Myocyte (in vitro differentiated cells): Measurements from ENCODE around the gene CXCL16. TPM values are rescaled to one million over a fixed set of nuclear protein-coding genes. Genes with fewer than 3 reads are reported as not detected.

Experiments
- DNase-seq: peaks from one replicate; pipeline ENCODE4 v3.0.0-alpha.2; 2012; ENCODE audit warnings: low read depth
- polyA plus RNA-seq: library from polyadenylated mRNA; unstranded; fragments of >200 nt; gene quantifications from one replicate; pipeline ENCODE4 v1.2.1, GENCODE V29; 2012; ENCODE audit warnings: missing spikeins
- total RNA-seq: library from RNA; depleted of rRNA; stranded (reverse); fragments of >200 nt; gene quantifications from 2 replicates; pipeline ENCODE4 v1.2.3, GENCODE V29; 2014

CXCL16 gene, protein sequence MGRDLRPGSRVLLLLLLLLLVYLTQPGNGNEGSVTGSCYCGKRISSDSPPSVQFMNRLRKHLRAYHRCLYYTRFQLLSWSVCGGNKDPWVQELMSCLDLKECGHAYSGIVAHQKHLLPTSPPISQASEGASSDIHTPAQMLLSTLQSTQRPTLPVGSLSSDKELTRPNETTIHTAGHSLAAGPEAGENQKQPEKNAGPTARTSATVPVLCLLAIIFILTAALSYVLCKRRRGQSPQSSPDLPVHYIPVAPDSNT
- total RNA-seq: 0.57 and 1.1 TPM in 2 replicates
- polyA plus RNA-seq: 3.3 TPM

DNA sequence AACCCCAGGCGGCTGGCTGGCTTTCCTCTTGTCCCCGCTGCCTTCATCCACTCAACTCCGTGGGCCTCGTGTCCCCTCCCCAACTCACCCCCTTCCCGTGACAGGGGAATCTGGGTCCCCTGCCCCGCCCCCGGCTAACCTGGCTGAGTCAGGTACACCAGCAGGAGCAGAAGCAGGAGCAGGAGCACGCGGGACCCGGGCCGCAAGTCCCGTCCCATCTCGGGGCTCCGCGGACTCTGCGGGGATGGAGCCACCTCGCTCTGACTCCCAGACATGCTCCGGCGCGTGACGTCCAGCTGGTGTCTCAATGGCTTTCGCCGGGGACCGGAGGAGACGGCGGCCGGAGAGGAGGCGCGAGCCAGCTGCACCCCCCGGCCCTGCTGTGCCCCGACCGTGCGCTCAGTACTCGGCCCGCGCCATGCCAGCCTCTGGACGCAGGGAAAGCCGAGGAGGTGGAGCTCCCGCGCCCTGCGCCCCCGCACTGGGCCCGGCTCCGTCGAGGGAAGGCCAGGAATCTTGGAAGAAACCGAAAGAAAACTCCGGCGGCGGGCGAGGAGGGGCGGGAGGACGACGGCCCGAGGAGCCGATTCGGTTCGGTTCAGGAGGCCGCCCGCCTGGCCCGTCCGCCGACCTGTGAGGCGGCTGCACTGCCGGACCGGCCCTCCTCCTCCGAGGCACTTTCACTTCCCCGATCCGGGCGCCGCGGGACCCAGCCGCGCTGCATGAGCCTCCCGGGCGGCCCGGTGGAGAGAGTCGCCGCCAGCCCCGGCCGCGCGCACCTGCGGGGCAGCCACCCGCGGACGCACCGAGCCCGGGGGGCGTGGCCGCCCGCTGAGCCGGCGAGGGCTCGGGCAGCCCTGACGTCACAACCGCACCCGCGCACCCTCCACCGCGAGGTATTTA, at the start of gene CXCL16, which contains the start of gene ZMYND15:
Gene CXCL16 (minus strand): TSS at position 807 of the 903 bp plus-strand sequence. CDS start 589 bp downstream, at position 218.
Gene ZMYND15 (plus strand): TSS at position 712 of the 903 bp plus-strand sequence. CDS start 716 bp downstream, outside the sequence.
- DNase-seq: peak; percentile 17

GRCh38 chr17:4788807-4789700, 49.3 kb upstream of the CXCL16 start, which contains the start of gene GLTPD2:
GLTPD2 (plus strand) TSS chr17:4788964; CDS start chr17:4789012, 48 bp downstream.
- DNase-seq: no peak

DNA sequence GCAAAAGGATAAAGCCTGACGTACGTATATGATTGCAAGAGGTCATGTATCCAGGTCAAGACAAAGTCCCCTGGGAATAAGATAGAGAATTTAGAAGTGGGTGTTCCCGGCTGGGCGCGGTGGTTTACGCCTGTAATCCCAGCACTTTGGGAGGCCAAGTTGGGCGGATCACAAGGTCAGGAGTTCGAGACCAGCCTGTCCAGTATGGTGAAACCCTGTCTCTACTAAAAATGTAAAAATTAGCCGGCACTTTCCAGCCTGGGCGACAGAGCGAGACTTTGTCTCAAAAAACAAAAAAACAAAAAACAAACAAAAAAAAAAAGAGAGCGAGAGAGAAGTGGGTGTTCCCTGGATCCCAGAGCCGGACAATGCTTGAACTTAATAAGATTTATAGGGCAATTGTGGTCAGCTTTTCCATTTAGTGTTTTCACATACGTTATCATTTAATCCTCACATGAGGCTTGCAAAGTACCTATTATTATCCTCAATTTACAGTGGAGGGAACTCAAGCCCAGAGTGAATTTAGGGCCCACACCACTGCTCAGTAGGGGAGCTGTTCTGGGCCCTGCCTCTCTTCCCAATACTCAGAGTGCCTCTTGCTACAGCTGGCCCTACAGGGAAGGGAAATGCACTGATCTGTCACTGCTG, 48.6 kb upstream of the CXCL16 start:
- no peak for DNase-seq

DNA sequence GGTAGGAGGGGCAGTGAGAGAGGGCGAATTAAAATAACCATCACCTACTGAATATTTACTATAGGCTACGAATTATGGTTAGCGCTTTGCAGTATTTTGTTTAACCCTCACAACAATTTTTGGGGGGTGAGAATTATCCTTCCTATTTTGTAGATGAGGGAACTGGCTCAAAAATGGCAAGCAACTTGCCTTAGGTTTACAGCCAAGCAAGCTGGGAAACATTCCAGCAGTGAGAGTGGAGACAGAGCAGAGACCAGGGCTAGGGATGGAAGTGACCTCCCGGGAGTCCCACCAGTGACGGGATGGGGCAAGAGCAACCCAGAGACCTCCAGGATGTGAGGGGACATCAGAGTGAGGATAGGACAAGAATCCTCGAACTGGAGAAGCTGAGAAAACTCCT, 46.8 kb upstream of the CXCL16 start:
- no peak for DNase-seq

GRCh38 chr17:4786106-4786511, 46.4 kb upstream of the CXCL16 start, which contains the start of gene VMO1:
VMO1 (minus strand) TSS chr17:4786364; CDS start chr17:4786352, 12 bp downstream.
- DNase-seq: peak; percentile 19

DNA sequence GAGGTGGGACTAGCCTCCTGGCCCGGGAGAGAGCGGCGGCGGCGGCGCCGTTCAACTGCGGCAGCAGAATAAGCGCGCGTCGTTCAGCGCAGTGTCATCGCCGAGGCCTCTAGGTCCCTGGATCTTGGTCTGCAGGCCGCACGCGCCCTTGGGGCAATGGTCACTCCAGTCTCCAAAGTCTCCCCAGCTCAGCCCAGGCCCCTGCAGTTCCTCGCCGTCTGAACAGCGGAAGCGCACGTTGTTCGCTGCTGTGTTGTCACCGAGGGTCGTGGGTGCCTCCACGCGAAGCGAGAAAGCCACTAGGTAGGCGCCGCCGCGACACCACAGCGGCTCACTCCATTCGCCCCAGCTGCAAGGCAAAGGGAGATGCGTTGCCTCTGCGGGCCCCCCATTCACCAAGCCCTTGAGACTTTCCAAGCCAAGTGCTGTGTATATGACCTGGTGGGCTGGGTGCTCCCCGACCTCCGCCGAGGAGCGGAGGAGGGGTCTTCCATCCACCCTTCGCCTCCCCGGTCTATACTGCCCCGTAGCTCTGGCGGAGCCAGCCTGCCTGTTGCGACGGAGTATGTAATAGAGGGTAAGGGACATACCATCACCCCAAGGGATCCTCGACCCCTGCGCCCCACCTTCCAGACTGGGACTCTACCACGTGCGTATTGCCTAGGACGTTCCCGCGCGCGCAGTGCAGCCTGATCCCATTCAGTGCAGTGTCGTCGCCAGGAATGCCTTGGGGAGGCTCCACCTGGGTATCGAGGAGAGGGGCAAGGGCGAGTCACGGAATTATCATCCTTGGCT, 45.8 kb upstream of the CXCL16 start:
- no peak for DNase-seq

DNA sequence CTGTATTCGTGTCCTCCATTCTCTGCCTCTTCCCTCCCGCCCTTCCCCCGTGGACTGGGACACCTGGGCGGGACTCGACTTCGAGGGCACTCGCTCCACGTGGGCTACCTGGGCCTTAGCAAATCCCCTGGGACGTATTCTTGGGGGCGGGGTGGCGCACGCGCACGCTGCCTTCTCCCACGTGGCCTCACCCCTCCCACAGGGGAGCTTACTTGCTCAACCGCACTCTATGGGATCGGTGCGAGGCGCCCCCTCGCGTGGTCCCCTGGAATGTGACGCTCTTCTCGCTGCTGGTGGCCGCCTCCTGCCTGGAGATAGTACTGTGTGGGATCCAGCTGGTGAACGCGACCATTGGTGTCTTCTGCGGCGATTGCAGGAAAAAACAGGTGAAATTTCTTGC, 42.9 kb upstream of the CXCL16 start:
- DNase-seq: no peak

DNA sequence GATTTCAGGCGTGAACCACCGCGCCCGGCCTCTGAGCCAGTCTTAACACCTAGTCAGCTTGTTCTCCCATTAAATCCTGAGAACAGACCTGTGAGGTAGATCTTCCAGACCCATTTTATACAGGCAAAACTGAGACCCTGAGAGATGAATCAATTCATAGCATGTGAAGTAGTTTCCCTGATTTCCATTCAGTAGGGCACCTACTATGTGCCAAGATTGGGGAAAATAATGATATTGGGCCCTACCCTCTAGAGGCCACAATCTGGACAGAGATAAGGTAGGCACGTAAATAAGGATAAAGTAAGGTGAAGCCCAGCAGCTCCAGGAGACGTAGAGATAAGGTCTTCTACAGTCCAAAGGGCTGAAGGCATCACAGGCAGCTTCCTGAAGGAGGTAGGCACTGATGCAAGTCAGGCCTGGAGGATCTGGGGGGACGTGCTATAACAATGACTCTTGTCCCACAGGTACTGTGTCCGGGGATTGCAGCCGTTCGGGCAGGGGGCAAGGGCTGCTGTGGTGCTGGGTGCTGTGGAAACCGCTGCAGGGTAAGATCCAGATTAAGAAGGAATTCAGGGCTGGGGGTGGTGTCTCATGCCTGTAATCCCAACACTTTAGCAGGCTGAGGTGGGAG, 40.7 kb upstream of the CXCL16 start:
- no peak for DNase-seq

DNA sequence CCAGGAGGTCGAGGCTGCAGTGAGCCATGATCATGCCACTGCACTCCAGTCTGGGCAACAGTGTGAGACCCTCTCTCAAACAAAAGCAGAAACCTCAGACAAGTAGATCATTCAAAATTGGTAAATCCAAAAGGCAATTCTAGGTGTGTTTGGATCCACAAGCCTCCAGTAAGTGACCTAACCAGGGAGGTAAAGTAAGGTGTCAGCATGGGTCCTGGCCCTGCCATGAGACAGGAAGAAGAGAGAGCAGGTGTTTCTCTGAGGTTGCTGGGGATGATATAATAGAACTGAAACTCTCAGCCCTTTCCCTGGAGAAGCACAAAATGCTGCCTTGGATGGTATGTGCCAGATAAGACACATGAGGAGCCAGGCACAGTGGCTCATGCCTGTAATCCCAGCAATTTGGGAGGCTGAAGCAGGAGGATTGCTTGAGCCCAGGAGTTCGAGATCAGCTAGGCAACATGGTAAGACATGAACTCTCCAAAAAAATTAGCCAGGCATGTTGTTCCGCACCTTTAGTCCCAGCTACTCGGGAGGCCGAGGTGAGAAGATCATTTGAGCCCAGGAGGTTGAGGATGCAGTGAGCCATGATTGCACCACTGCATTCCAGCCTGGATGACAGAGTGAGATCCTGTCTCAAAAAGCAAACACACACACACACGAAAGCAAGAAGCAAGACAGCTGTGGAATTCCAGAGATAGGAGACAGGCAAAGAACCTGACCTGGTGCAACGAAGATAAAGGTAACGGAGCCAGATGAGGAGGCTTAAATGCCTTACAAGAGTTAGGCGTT, 38.4 kb upstream of the CXCL16 start:
- no peak for DNase-seq

- no peak for DNase-seq
Observed at GRCh38 chr17:4772235-4772613, 32.5 kb upstream of the CXCL16 start.

DNA sequence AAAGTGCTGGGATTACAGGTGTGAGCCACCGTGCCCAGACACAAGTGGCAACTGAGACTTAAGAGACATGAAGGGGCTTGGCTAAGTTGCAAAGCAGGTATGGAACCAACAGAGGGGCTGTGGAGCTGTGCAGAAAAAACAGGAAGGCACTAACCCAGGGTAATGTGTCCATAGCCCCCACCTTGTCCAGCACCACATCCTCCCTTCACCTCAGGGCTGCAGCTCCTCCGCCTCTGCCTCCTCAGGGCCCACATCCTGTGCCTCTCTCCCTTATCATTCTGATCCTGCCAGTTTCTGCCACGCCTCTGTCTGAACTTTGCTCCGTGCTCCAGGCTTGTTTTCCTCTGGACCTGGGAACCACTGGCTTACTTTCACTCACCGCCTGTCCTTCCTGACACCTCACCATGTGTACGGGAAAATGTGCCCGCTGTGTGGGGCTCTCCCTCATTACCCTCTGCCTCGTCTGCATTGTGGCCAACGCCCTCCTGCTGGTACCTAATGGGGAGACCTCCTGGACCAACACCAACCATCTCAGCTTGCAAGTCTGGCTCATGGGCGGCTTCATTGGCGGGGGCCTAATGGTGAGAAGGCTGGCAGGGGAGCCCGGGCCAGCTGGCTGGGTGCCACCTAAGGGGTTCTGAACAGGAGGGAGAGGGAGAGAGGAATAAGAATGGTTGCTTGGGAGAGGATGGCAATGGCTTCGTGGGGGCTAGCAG, 31.9 kb upstream of the CXCL16 start, which contains the start of gene TM4SF5:
Gene TM4SF5 (plus strand): TSS at position 368 of the 716 bp plus-strand sequence. CDS start 37 bp downstream, at position 405.
- DNase-seq: no peak

GRCh38 chr17:4769628-4770027, 29.9 kb upstream of the CXCL16 start:
- no peak for DNase-seq

DNA sequence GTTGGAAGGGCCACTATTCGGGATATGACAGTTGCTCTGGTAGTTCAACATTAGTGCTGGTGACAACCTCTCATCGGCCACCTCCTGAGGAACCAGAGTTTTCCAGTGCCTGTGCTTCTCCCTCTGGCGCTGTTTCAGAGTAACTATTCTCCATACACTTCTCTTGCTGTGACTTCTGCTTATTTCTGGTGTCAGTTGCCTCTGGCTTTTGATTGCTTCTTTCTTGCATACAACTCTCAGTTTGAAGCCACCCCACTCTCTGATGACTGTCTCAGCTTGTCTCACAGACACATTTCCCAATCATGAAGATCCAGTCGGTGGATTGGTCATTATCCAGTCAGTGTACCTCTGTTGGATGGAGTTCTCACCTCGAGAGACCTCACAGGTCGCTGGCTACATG, 28.6 kb upstream of the CXCL16 start:
- no peak for DNase-seq

GRCh38 chr17:4766723-4767122, 27.0 kb upstream of the CXCL16 start:
- DNase-seq: no peak

GRCh38 chr17:4766201-4766600, 26.5 kb upstream of the CXCL16 start:
- no peak for DNase-seq

GRCh38 chr17:4764595-4764994, 24.9 kb upstream of the CXCL16 start:
- DNase-seq: no peak

DNA sequence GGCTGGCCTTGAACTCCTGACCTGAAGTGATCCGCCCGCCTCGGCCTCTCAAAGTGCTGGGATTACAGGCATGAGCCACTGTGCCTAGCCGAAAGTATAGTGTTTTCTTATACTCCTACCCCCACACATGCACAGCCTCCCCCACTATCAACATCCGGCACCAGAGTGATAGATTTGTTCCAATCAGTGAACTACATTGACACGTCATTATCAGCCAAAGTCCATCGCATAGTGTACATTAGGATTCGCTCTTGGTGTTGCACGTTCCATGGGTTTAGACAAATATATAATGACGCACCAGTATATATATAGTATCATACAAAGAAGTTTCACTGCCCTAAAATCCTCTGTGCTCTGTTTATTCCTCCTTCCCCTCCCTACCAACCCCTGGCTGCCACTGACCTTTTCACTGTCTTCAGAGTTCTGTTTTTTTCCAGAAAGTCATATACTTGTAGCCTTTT, 20.1 kb upstream of the CXCL16 start:
- DNase-seq: no peak
